RWPE1 (cell line): ENCODE results near the gene ZNF598.
A peak's percentile ranks its signal among the peaks of the same experiment; 100 is the strongest.

Experiments used
- CTCF ChIA-PET: fragments of 350-600 bp; sonication (Branson Sonifier 250); formaldehyde crosslinking; extraction: SDS; loops from one replicate; lab custom pipeline; 2021; lab: Yijun Ruan, JAX
- POLR2A ChIA-PET: fragments of 400-600 bp; formaldehyde crosslinking; extraction: SDS; loops from one replicate; lab custom pipeline; 2020; ENCODE audit warnings: antibody characterized with exemption; ENCODE audit not compliant: low non-redundant PET; lab: Yijun Ruan, JAX
- DNase-seq: peaks from one replicate; pipeline ENCODE4 v3.0.0; 2012; ENCODE audit warnings: low spot score
- H3K27ac ChIP-seq: fragments of 450-650 bp; 2 replicates; pipeline ENCODE4 v1.5.1; 2017
- TF ChIP-seq, protein P1 (sequence below): fragments of 450-650 bp; conservative IDR thresholded peaks from 2 replicates; pipeline ENCODE4 v1.5.1; 2017; ENCODE audit warnings: low read depth, mild to moderate bottlenecking

The ZNF598 gene

DNA sequence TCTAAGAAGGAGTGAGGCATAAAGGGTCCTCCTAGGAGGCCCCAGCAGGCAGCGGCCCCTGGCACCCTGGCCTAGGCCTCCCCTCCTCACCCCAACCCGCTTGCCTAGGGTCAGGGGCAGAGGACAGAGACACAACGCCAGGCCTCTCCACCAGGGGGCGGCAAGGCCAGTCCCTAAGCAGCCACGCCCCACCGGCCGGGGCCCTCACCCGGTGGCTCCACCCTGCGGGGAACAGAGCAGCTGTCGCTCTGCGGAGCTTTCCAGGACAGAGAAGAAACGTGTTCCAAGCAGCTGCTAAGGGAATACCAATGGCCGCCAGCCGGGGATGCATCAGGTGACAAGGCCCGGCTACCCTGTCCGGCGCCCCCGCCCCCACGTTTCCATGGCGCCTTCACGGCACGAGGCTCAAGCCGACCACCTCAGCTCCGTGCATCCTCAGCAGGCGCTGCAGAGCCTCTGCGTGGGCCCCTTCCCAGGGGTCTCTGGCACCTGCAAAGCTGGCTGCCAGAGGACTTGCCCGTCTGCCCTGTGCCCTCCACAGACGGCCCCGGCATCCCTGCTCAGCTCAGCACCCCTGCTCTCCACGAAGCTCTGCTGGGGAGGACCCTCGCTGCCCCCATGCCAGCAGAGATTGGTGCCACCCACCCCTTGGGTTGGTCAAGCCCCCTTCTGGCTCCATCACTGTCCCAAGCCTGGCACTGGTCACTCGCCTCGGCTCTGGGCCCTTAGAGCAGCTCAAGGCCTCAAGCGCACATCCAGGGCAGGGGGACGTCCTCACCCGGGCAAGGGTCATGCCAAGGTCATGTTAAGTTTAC lies 5.6 kb downstream of the ZNF598 start:
- POLR2A ChIA-PET = no interaction called here
- peak overlapping the region; percentile 98 for H3K27ac ChIP-seq

DNA sequence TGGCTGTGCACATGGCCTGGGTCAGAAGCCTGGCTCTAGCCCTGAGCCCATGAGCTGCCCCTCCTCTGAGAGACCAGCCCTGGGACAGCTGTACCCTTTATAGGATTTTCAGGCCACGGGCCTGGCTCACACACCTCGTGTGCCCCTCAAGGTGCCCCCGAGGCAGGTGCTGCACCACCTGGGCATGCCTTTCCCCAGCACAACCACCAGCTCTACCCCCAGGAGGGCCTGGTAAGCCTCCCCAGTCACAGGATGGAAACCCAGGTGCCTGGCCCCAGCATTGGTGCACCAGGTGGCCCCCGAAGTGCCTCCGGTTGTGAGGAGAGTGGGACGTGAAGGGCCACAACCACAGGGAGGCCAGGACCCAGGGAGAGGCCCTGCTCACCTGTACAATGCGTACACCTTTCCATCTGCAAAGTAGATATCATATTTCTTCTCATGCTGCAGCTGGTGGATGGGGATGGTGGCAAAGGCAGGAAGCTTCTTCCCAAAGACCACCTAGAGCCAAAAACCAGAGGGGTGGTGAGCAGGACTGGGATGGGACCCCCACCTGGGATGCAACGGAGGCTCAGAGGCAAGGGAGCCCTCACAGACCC lies 6.3 kb downstream of the ZNF598 start:
- DNase-seq = no peak
- POLR2A ChIA-PET = interaction anchor here (0.8 kb wide), 1 partner anchor 10 kb away, joined by 4 read pairs; no protein-coding TSS in a partner anchor
- TF ChIP-seq, protein P1, sequence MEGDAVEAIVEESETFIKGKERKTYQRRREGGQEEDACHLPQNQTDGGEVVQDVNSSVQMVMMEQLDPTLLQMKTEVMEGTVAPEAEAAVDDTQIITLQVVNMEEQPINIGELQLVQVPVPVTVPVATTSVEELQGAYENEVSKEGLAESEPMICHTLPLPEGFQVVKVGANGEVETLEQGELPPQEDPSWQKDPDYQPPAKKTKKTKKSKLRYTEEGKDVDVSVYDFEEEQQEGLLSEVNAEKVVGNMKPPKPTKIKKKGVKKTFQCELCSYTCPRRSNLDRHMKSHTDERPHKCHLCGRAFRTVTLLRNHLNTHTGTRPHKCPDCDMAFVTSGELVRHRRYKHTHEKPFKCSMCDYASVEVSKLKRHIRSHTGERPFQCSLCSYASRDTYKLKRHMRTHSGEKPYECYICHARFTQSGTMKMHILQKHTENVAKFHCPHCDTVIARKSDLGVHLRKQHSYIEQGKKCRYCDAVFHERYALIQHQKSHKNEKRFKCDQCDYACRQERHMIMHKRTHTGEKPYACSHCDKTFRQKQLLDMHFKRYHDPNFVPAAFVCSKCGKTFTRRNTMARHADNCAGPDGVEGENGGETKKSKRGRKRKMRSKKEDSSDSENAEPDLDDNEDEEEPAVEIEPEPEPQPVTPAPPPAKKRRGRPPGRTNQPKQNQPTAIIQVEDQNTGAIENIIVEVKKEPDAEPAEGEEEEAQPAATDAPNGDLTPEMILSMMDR = no peak
- peak overlapping the region; percentile 98 for H3K27ac ChIP-seq
- CTCF ChIA-PET = interaction anchor here (0.5 to 2.5 kb wide), 7 partner anchors 21 to 237 kb away, joined by 3 to 17 read pairs (median 4); no protein-coding TSS in a partner anchor

More for the DNA sequence above, 5.6 kb downstream of the ZNF598 start:
- TF ChIP-seq, protein P1 = peak; percentile 88
- DNase-seq = peak; percentile 59
- CTCF ChIA-PET = interaction anchor here (0.5 to 2.5 kb wide), 12 partner anchors 21 to 202 kb away, joined by 3 to 17 read pairs (median 4); no protein-coding TSS in a partner anchor

DNA sequence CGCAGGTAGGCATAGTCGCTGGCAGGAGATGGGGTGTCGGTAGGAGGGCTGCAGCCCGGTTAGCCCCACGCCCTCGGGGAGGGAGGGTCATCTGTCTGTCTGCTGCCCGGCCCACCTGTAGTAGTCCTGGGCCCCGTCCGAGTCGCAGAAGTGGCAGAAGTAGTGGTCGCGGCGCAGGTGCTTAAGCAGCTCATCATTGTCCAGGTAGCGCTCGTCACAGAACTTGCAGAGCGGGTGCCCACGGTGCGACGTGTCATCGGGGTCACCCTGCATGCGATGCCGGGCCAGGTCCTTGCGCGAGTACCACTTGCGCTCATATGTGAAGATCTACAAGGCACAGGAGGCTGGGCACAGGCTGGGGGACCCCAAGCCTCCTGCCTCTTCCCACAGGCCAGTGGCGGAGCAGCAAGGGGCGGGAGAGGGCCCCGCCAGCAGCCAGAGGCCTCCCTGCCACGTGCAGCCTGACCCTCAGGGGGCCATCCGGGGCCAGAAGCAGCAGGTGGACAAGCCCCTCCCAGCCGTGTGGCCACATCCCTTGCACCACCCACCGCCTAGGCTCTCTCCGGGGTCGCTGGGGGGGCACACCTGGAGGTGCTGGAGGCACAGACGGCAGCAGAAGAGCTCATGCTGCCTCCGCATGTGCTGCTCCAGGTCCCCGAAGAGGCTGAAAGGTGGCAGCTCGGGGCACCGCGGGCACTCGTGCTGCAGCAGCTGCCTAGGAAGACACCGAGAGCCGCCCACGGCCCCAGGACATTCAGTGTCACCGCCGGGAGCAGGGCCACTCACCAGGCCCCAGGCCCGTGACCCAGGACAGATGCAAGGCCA lies 7.0 kb downstream of the ZNF598 start:
- TF ChIP-seq, protein P1 = no peak
- H3K27ac ChIP-seq = peak overlapping the region; percentile 98
- ChIA-PET POLR2A (interaction anchor here (0.7 to 0.8 kb wide), 2 partner anchors 10 to 11 kb away, joined by 3 to 4 read pairs; no protein-coding TSS in a partner anchor), CTCF (interaction anchor here (0.5 to 2.5 kb wide), 5 partner anchors 20 to 238 kb away, joined by 3 to 17 read pairs (median 3); no protein-coding TSS in a partner anchor)
- DNase-seq = no peak

DNA sequence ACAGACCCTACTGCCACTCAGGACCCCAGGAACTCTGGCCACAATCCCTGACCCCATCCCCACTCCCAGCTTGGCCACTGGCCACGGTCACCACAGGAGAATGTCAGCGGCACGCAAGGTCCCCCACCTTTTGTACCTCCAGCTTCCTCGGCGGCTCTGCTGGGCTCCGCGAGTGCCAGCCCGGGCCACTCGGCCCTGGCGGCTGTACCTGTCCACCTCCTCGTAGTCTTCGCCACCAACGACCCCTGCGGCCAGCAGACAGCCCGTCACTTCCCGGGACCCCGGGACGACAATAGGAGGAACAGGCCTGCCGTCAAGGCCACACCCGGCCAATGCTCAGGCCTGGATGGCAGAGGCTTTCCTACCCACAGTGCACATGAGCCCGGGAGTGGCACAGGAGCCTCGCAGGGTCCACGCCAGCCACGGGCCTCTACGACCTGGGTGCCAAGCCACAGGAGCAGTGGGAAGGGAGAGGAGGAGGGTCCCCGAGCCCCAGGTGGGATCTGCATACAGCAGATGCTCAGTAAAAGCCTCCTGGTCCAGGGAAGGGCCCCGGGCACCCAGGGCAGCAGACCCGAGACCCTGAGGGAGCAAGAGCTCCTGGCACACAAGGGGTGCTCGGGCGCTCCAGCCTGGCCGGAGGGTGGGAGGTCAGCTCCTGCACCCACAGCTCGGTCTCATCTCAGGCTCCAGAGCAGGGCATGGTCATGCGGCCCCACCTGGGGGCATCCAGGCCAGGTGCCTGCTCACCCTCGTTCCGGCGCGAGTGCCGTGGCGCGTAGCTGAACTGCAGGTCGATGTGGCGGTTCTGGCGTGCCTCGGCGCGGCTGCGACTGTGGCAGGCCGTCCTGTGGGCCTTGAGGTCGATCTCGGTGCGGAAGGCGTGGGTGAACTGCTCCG lies 7.9 kb downstream of the ZNF598 start:
- no peak for DNase-seq
- ChIA-PET POLR2A (no interaction called here), CTCF (interaction anchor here (0.7 kb wide), 1 partner anchor 139 kb away, joined by 3 read pairs; no protein-coding TSS in a partner anchor)
- peak overlapping the region; percentile 98; the same call in 1 of the 2 replicates for H3K27ac ChIP-seq
- TF ChIP-seq, protein P1 = no peak

DNA sequence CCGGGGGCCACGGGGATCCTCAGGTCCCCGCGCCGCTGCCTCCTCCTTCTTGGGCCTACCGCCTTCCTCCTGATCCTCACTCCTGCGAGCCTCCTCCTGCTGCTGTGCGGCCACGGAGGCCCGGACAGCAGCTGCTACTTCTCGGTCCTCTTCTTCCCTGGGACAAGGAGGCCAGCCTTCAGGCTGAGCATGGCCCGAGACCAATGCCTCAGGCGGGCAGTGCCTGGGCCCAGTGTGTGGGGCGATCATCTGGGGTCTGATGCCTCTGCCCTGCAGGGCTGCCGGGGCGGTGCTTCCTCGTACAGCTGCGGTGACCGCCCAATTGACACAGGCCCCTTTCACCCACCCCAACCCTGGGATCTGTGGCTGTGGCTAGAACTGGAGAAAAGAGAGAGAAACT lies 8.6 kb downstream of the ZNF598 start:
- TF ChIP-seq, protein P1 = no peak
- CTCF ChIA-PET = interaction anchor here (0.6 kb wide), 2 partner anchors 90 to 422 kb away, joined by 3 read pairs; no protein-coding TSS in a partner anchor
- H3K27ac ChIP-seq = peak overlapping the region; percentile 98; the same call in 1 of the 2 replicates
- POLR2A ChIA-PET = no interaction called here
- no peak for DNase-seq
